Stimulated activated CD4-positive, alpha-beta T cell treated with anti-CD3 and anti-CD28 coated beads, Interleukin-1b, Interleukin-23, amount 100 ng/mL, for 1 hour (primary cell): Measurements from ENCODE around the gene ITPR3.
A peak's percentile ranks its signal among the peaks of the same experiment; 100 is the strongest.
"Not testable (repeated sequence)": the region's sequence is repeated elsewhere in the genome, so short reads cannot be mapped to it uniquely, and the experiment has no call there.

Experiments
- DNase-seq, 2 donors: peaks; one replicate each; pipeline ENCODE4 v3.0.0-alpha.2; 2020; ENCODE audit warnings: low read depth in 2 of 2

ITPR3 gene

DNA sequence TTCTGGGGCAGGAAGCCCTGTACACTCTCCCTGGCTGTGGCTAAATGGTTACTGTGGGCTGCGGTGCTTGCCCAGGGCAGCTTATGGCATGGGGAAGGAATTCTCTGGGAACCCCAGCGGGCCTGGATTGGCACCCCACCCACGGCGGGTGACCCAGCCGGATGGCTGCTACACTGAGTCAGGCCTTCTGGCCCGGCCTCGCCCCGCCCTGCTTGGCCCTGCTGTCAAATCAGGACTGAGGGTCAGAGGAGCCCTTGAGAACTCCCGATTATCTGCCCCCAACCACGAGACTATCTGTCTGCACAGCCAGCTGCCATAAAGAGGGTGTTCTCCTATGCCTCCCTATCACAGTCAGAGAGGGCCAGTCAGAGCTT is 7.3 kb upstream of the ITPR3 start:
- no peak for DNase-seq

DNA sequence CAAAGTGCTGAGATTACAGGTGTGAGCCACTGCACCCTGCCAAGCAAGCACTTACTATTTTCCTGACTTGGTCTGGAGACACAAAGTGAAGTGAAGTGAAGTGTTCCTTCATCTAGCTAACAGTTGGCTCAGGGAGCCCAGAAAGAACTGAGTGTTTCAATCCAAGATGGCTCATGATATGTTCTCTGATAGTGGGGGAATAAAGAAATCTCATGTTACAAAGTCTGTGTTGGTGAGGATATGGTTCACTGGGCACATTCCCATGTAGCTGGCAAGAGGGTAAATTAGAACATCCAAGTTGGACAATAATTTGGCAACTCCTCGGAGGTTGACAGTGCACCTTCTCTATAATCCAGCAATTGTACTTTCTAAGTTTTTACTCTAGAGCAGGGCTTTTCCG is 5.0 kb upstream of the ITPR3 start:
- DNase-seq, result no peak

- DNase-seq, result no peak
Measured at GRCh38 chr6:33616913-33617312, 4.2 kb upstream of the ITPR3 start.

DNA sequence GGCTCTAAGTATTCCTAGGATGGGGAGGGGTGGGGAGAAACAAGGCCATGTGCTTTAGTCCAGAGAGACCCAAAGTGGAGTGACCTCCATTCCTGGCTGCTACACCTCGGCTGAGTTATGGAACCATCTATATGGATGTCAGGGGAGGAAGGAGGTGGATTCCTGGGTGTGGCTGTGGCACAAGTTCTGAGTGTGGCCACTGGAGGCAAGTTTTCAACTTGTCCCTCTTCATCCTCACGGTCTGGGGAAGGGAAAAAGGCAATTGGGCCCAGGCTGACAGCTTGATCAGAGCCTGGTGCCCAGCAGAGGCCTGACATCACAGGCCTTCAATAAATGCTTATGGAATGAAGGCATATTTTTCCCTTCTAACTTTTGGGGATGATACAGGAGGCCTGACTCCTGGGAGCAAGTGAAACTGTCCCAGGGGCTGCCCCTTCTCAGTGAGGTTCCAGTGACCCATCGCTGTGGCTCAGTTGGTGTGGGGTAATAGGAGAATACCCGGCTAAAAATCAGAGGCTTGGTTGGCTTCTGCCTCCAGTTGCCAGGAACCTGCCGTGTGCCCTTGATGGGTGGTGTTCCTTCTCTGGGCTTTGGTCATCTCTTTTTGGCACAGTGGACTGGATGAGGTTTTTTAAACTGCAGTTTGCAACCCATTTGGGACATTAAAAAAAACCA is 1.8 kb upstream of the ITPR3 start:
- DNase-seq, result no peak

DNA sequence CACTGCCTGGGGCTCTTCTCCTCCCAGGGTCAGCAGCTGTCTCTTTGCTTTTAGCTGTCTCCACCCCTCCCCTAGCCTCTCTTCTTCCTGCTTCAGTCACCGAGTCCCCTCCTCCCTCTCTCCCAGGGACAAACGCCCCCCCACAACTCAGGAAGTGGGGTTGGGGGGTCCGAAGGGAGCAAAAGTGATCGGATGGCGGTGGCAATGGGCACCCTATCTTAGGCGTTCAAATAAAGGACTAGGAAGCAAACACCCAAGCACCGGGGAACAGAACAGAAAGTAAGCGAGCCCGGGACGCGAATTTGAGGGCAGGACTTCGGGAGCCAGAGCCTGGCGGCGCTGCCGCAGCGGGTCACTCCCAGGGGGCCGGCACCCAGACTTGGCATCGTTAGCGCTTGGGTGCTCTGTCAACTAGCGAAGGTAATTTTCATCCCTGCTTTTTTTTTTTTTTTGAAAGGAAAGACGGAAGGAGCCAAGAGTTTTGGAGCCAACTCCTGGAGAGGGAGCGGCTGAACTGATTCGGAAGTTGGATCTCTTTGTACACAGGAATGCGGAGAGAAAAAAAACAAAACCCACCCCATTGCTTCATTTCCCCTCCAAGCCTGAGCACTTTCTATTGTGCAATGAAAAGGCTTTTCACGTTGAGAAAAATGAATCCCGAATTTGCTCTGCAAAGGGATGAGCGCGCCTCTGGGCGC is 815 bp upstream of the ITPR3 start:
- DNase-seq, result no peak

GRCh38 chr6:33621711-33622388 is 728 bp downstream of the ITPR3 start:
- no peak for DNase-seq

DNA sequence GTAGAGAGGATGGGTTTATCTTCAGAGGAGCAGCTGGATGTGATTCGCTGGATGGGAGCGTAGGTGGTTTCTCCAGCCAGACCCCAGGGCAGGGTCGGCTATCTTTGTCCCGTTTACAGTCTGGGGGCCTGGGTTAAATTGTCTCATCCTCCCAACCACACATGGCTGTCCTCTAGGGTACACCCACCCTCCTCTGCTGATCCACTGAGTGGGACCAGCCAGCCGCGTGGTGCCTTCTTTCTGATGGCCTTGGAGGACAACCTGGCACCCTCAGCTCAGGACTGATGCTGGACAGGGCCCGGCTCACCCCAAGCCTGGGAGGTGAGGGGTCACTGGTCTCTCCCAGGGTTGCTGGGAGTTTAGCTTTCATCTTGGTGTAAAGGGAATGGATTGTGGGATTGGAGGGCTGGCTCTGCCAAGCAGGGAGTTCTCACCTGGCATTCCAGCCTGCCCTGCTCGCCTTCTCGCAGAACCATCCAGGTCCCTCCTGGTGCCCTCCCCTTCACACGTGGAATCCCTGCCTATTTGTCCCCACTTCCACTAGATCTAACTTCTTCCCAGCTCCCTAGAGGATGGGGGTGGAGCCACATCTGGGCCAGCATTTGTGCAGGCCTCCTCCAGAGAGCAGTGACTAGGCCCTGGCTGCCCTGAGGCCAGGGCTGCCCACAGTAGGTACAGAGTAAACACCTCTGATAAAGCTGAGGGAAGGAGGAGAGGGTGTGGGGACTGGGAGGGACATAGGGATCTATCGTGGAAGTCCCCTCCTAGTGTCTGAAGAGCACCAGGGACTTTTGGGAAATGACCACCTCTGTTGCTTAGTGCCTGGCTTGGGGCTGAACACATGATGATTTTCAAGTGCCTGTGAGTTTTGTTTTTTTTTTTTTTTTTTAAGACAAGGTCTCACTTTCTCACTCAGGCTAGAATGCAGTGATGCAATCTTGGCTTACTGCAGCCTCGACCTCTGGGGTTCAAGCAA is 1.6 kb downstream of the ITPR3 start:
- no peak for DNase-seq

- no peak for DNase-seq
Measured at GRCh38 chr6:33623895-33624381, 2.8 kb downstream of the ITPR3 start.

DNA sequence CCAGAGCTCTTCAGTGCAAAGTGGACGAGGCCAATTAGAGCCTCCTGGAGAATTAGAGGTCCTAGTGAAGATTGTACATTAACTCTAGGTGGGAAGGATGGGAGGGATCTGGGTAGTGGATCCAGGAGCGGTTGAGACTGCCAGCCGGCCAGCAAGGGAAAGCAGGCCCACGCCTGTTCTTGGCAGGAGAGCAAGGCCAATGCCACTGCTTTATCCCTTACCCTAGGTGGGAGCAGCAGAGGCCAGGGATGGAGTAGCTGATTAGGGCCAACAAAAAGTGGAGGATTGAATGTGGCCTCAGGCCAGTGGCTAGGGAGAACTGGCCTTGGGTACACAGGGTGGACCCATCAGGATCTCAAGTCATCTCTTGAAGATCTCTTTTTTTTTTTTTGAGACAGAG is 3.7 kb downstream of the ITPR3 start:
- no peak for DNase-seq

- no peak for DNase-seq
Measured at GRCh38 chr6:33627876-33628275, 6.8 kb downstream of the ITPR3 start.

GRCh38 chr6:33628401-33628964 is 7.4 kb downstream of the ITPR3 start:
- DNase-seq, result no peak

DNA sequence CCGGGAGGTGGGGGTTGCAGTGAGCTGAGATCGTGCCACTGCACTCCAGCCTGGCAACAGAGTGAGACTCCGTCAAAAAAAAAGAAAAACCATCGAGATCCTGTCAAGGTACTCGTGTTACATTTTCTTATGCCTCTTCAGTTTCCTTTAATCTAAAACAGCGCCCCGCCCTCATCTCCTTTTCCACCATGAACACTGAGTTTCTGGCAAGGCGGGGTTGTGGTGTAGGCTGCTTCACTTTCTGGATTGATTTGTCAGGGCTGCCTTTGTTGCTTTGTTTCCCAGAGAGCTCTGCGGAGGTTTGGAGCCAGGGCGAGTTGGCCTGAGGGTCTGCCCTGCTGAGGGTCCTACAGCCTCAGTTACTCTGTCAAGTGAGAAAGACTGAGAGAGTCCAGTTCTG is 8.9 kb downstream of the ITPR3 start:
- no peak for DNase-seq

GRCh38 chr6:33631521-33631920 is 10.4 kb downstream of the ITPR3 start:
- DNase-seq, result not testable (repeated sequence)

DNA sequence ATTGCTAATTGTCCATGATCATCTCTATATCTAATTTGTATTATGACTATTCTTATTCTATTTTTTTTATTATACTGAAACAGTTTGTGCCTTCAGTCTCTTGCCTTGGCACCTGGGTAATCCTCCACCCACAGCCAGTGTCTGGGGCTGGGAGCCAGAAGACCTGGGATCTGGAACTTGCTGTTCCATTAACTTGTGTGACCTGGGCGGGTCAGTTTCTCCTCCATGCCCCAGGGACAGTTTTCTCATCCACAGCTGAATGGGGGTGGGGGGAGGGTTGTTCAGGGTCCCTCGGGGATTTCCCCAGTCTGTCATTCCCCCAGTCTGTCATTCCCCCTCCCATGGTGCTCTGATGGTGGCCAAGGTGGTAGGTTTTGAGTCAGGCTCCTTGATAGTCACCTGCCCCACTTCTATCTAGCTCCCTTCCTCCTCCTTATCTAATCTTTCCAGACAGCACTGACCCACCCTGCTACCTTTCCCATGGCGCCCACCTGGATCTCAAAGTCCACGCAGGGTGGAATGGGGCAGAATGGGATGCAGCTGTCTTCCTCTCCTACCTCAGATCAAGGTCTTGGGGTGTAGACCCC is 10.9 kb downstream of the ITPR3 start:
- DNase-seq, result no peak

- DNase-seq, result no peak
Measured at GRCh38 chr6:33632558-33633039, 11.5 kb downstream of the ITPR3 start.

GRCh38 chr6:33633084-33633461 is 12.0 kb downstream of the ITPR3 start:
- DNase-seq, result no peak

DNA sequence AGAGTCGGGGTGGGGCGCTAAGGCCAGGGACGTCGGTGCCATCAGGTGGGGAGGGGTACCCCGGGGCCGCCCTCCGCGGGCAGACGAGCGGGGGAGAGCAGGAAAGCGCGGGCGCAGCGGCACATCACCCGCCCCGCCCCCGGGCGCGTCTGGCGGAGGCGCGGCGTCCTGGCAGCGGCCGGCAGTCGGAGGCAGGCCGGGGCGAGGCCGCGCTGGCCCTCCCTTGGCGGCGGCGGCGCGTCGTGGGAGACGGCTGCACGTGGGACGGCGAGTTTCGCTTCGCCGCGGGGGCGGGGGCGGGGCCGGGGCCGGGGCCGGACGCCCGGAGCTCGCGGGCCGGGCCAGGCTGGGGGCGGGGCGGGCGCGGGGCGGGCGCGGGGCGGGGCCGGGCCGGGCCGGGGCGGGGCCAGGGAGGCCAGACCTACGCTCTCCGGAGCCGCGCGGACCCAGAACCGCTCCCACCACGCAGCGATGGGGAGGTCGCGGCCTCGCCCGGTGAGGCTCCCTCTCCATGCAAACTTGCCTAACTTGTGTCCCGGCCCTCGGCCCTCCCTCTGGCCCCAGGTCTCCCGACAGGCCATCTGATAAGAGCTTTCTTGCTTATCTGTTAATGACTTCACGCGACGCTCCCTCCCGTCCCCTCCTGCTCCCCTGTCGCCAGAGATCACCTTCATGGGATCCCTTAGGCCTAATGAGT is 12.5 kb downstream of the ITPR3 start:
- peak in 1 of 2 donors; percentile 12 for DNase-seq

DNA sequence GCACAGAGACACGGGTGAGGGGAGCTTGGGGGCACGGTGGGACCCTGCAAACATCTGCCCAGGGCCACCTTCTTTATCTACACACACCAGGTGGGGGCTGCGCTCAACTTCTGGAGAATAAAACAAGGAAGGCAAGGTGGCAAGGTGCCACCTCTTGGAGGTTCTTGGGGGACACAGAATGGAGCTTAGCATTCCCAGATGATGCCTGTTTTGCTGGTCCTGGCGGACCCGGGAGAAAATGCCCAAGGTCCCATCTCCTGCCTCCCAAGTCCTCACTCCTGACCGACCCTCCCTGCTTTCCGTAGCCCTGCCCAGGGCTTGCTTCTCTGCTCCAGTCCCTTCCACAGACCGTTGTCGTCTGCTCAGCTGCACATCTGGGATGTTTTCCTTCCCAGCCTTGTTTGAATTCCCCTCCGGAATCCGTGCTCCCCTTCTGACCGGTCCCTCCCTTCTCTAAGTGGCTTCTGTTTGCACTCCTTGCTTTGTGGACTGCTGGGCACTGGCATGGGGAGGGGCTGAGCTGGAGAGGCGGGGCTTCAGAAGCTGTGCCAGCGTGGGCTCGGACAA is 13.1 kb downstream of the ITPR3 start:
- DNase-seq, result no peak

GRCh38 chr6:33634946-33635345 is 13.8 kb downstream of the ITPR3 start:
- no peak for DNase-seq

DNA sequence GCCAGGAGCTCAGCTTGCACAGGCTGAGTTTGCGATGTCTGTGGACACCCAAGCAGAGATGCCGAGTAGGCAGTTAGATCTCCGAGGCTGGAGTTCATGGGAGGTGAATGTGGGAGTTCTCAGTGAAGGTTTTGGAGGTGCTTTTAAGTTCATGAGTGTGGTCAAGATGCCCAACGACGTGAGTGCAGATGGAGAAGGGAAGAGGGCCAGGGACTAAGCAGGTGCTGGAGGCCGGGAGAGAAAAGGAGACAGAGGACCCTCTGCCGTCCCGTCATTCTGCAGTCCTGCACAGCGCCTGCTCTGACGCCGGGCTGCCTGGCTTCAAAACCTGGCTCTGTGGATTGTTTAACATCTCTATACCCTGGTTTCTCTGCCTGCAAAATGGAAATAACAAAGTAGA is 15.5 kb downstream of the ITPR3 start:
- no peak for DNase-seq
